Neural progenitor cell (in vitro differentiated cells): ENCODE results near the gene POLR3A. TPM values are rescaled to one million over a fixed set of nuclear protein-coding genes. Genes with fewer than 3 reads are reported as not detected.

Experiments
- DNase-seq: peaks from one replicate; pipeline ENCODE4 v3.0.0-alpha.2; 2016; ENCODE audit warnings: low spot score
- H2AFZ ChIP-seq: fragments of 200-600 bp; sonication (generic); replicated peaks from 2 replicates; pipeline ENCODE4 v1.6.1; 2016; ENCODE audit warnings: antibody characterized with exemption
- H3F3A ChIP-seq: fragments of 200-600 bp; sonication (generic); 2 replicates; pipeline ENCODE4 v1.6.1; 2016; ENCODE audit warnings: antibody characterized with exemption, low read depth
- H3K27ac ChIP-seq: fragments of 200-600 bp; sonication (generic); 2 replicates; pipeline ENCODE4 v1.5.1; 2016; ENCODE audit warnings: mild to moderate bottlenecking
- H3K27me3 ChIP-seq: fragments of 200-600 bp; sonication (generic); 2 replicates; pipeline ENCODE4 v1.6.1; 2016; ENCODE audit warnings: mild to moderate bottlenecking, moderate library complexity
- H3K36me3 ChIP-seq: fragments of 200-600 bp; sonication (generic); 2 replicates; pipeline ENCODE4 v1.5.1; 2016
- H3K4me1 ChIP-seq: fragments of 200-600 bp; sonication (generic); 2 replicates; pipeline ENCODE4 v1.6.1; 2016; ENCODE audit warnings: mixed run types
- H3K4me2 ChIP-seq: fragments of 200-600 bp; sonication (generic); 2 replicates; pipeline ENCODE4 v1.6.1; 2016
- H3K4me3 ChIP-seq: fragments of 200-600 bp; sonication (generic); 2 replicates; pipeline ENCODE4 v1.5.1; 2016
- H3K79me2 ChIP-seq: fragments of 200-600 bp; sonication (generic); 2 replicates; pipeline ENCODE4 v1.6.1; 2016; ENCODE audit warnings: low read depth
- H3K9ac ChIP-seq: fragments of 200-600 bp; sonication (generic); 2 replicates; pipeline ENCODE4 v1.6.1; 2016
- H3K9me3 ChIP-seq: fragments of 200-600 bp; sonication (generic); 2 replicates; pipeline ENCODE4 v1.5.1; 2016; ENCODE audit warnings: low read depth
- H4K20me1 ChIP-seq: fragments of 200-600 bp; sonication (generic); 2 replicates; pipeline ENCODE4 v1.6.1; 2016; ENCODE audit warnings: low read depth
- H3K27ac Mint-ChIP-seq: 3 replicates; pipeline ENCODE4 v1.8.0; 2021; ENCODE audit warnings: mixed read lengths
- H3K27me3 Mint-ChIP-seq: 2 replicates; pipeline ENCODE4 v1.8.0; 2022; ENCODE audit warnings: low read depth, mild to moderate bottlenecking, inconsistent platforms, moderate library complexity, mixed read lengths; ENCODE audit not compliant: insufficient read depth
- H3K36me3 Mint-ChIP-seq: 3 replicates; pipeline ENCODE4 v1.8.0; 2021; ENCODE audit warnings: mixed read lengths
- H3K4me1 Mint-ChIP-seq: 3 replicates; pipeline ENCODE4 v1.8.0; 2021; ENCODE audit warnings: mixed read lengths
- H3K4me3 Mint-ChIP-seq: 3 replicates; pipeline ENCODE4 v1.8.0; 2021; ENCODE audit warnings: mild to moderate bottlenecking, moderate library complexity, mixed read lengths
- H3K9me3 Mint-ChIP-seq: 3 replicates; pipeline ENCODE4 v1.8.0; 2020; ENCODE audit warnings: mixed read lengths
- CTCF ChIP-seq: fragments of 200-600 bp; sonication (generic); IDR thresholded peaks from 2 replicates; pipeline ENCODE4 v1.5.1; 2017; ENCODE audit warnings: antibody characterized with exemption, mild to moderate bottlenecking
- EZH2 ChIP-seq: fragments of 200-600 bp; sonication (generic); IDR thresholded peaks from 2 replicates; pipeline ENCODE4 v1.6.1; 2017; ENCODE audit warnings: antibody characterized with exemption, mild to moderate bottlenecking, moderate library complexity
- EZH2phosphoT487 ChIP-seq: fragments of 200-600 bp; sonication (generic); IDR thresholded peaks from 2 replicates; pipeline ENCODE4 v1.6.1; 2017; ENCODE audit warnings: antibody characterized with exemption
- total RNA-seq: library from RNA; depleted of rRNA; stranded (reverse); fragments of >200 nt; gene quantifications from 2 replicates; pipeline ENCODE4 v1.2.3, GENCODE V29; 2015; ENCODE audit warnings: low replicate concordance

POLR3A gene
- total RNA-seq, 1 donor from 2014 or later, result 16.0 TPM

GRCh38 chr10:77946084-77946483 lies 83.2 kb downstream of the POLR3A start:
- H3K27me3 Mint-ChIP-seq, result peaks cover 9% of the 10 kb centered on the region
- TF ChIP-seq EZH2 (no peak), CTCF (no peak), EZH2phosphoT487 (no peak)
- H3K4me1 ChIP-seq, result peaks cover 7% of the 10 kb centered on the region
- no peak overlapping the region for H3K9ac ChIP-seq
- no peak for DNase-seq
- no peak overlapping the region for H3K27ac Mint-ChIP-seq
- no peak overlapping the region for H3K27ac ChIP-seq
- H3K9me3 ChIP-seq, result peaks cover 3% of the 10 kb centered on the region
- peaks cover 29% of the 10 kb centered on the region for H3K4me1 Mint-ChIP-seq
- H3F3A ChIP-seq, result peaks cover 13% of the 10 kb centered on the region
- H3K4me3 Mint-ChIP-seq, result no peak overlapping the region
- H3K79me2 ChIP-seq, result no peaks in the 10 kb centered on the region
- no peaks in the 10 kb centered on the region for H3K27me3 ChIP-seq
- H3K4me2 ChIP-seq, result no peak overlapping the region
- H3K36me3 Mint-ChIP-seq, result no peaks in the 10 kb centered on the region
- no peak overlapping the region for H2AFZ ChIP-seq
- H4K20me1 ChIP-seq, result no peaks in the 10 kb centered on the region
- no peak overlapping the region for H3K4me3 ChIP-seq
- peaks cover 11% of the 10 kb centered on the region for H3K9me3 Mint-ChIP-seq
- no peaks in the 10 kb centered on the region for H3K36me3 ChIP-seq

GRCh38 chr10:77944519-77944918 lies 84.8 kb downstream of the POLR3A start:
- Histone ChIP-seq H3K36me3 (no peaks in the 10 kb centered on the region), H2AFZ (no peak overlapping the region)
- peaks cover 32% of the 10 kb centered on the region for H3K4me1 Mint-ChIP-seq

GRCh38 chr10:77943121-77943901 lies 86.0 kb downstream of the POLR3A start:
- H3K4me3 Mint-ChIP-seq, result peak overlapping the region; percentile 33
- TF ChIP-seq CTCF (no peak), EZH2phosphoT487 (no peak), EZH2 (no peak)
- no peak for DNase-seq

More at GRCh38 chr10:77944519-77944918, 84.8 kb downstream of the POLR3A start:
- H3K27ac ChIP-seq, result no peak overlapping the region
- H3K4me1 ChIP-seq, result peaks cover 20% of the 10 kb centered on the region
- Mint-ChIP-seq H3K27ac (no peak overlapping the region), H3K27me3 (peaks cover 14% of the 10 kb centered on the region), H3K36me3 (no peaks in the 10 kb centered on the region), H3K9me3 (peaks cover 2% of the 10 kb centered on the region), H3K4me3 (no peak overlapping the region)
- H3K9me3 ChIP-seq, result no peaks in the 10 kb centered on the region
- no peak overlapping the region for H3K4me3 ChIP-seq
- H3K27me3 ChIP-seq, result no peaks in the 10 kb centered on the region
- no peaks in the 10 kb centered on the region for H4K20me1 ChIP-seq
- DNase-seq, result no peak
- H3K9ac ChIP-seq, result no peak overlapping the region
- H3F3A ChIP-seq, result peaks cover 13% of the 10 kb centered on the region
- TF ChIP-seq EZH2, result no peak
- TF ChIP-seq CTCF, result no peak
- no peak for TF ChIP-seq EZH2phosphoT487
- no peaks in the 10 kb centered on the region for H3K79me2 ChIP-seq
- H3K4me2 ChIP-seq, result no peak overlapping the region

More at GRCh38 chr10:77943121-77943901, 86.0 kb downstream of the POLR3A start:
- H3K4me3 ChIP-seq, result no peak overlapping the region
- no peaks in the 10 kb centered on the region for H3K27me3 ChIP-seq
- peaks cover 17% of the 10 kb centered on the region for H3K4me1 ChIP-seq
- Mint-ChIP-seq H3K4me1 (peaks cover 26% of the 10 kb centered on the region), H3K27ac (peak overlapping the region; percentile 14), H3K27me3 (peaks cover 15% of the 10 kb centered on the region), H3K36me3 (no peaks in the 10 kb centered on the region), H3K9me3 (no peaks in the 10 kb centered on the region)
- H3F3A ChIP-seq, result peaks cover 3% of the 10 kb centered on the region
- no peak overlapping the region for H3K9ac ChIP-seq
- H3K9me3 ChIP-seq, result no peaks in the 10 kb centered on the region
- H3K79me2 ChIP-seq, result no peaks in the 10 kb centered on the region
- H3K36me3 ChIP-seq, result no peaks in the 10 kb centered on the region
- H4K20me1 ChIP-seq, result no peaks in the 10 kb centered on the region
- H2AFZ ChIP-seq, result peak overlapping the region; percentile 38
- no peak overlapping the region for H3K27ac ChIP-seq
- no peak overlapping the region for H3K4me2 ChIP-seq
